NCI-H226 (cell line): ENCODE data around the gene GABRR2.

Experiments
- DNase-seq: peaks from one replicate; pipeline ENCODE4 v3.0.0-alpha.2; 2015

Gene GABRR2

GRCh38 chr6:89315249-89315885 is at the start of gene GABRR2:
Gene GABRR2 (minus strand): TSS chr6:89315299. CDS start chr6:89315165, 134 bp downstream.
- no peak for DNase-seq

DNA sequence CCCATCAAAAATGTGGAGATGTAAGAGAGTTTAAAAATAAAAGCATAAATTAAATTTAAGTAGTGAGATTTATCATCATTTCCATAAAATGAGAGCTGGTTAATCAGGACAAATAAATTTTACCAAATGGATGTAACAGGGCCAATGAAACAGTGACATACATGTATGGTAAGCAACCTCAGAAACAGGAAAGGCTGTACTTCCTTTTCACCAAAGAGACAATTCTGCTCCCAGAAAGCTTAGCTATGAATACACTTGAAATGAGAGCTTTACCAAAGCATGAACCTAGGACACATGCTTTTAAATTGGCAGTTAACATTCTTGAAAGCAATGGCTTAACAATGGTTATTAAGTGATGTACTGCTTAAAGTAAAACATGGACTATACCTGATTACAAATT is 49.5 kb upstream of the GABRR2 start:
- DNase-seq, result no peak

DNA sequence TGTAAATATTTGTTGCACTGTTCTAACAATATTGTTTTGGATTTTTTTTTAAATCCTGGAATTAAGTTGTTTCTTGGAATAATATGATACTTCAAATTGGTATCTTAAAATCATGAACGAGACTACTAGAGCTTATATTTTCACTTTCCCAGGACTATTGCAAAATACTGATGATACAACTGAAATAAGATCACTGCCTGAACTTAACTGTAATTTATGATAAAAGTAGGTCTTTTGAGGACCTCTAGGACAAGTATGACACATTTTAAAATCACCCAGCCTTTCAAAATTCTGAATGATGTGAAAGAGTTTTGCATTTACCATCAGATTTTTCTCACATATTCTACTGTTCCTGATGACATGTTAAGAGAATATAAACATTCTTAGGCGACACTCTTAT is 46.1 kb upstream of the GABRR2 start:
- DNase-seq, result no peak

GRCh38 chr6:89360415-89360999 is 45.4 kb upstream of the GABRR2 start:
- DNase-seq, result no peak

- no peak for DNase-seq
Observed at GRCh38 chr6:89359561-89359960, 44.5 kb upstream of the GABRR2 start.

- DNase-seq, result no peak
Observed at GRCh38 chr6:89357390-89357789, 42.3 kb upstream of the GABRR2 start.

DNA sequence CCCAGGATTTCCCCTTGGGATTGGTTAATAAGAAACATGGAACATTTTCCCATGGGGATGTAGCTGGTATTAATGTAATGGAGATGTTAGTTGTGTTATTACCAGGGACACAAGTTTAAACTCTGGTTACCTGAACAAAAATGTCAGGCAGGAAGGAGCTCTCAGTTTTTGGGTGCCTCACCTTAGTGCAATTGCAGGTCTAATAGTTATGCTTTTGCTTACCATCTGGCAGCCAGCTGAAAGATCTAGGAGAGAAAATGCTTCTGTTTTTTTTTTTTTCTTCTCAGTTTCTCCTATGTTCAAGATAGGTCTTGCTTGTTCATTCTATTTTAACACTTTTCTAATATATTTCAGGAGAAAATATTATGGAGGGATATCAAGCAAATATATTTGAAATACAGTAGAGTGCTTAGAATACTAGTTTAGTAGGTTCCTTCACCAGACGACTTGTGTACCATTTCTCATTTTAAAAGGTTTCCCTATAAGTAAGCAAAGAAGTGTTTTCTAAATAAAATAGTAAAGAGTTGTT is 41.6 kb upstream of the GABRR2 start:
- DNase-seq, result no peak

- no peak for DNase-seq
Observed at GRCh38 chr6:89355511-89356194, 40.6 kb upstream of the GABRR2 start.

- no peak for DNase-seq
Observed at GRCh38 chr6:89353702-89354392, 38.7 kb upstream of the GABRR2 start.

- DNase-seq, result no peak
Observed at GRCh38 chr6:89353118-89353556, 38.0 kb upstream of the GABRR2 start.

DNA sequence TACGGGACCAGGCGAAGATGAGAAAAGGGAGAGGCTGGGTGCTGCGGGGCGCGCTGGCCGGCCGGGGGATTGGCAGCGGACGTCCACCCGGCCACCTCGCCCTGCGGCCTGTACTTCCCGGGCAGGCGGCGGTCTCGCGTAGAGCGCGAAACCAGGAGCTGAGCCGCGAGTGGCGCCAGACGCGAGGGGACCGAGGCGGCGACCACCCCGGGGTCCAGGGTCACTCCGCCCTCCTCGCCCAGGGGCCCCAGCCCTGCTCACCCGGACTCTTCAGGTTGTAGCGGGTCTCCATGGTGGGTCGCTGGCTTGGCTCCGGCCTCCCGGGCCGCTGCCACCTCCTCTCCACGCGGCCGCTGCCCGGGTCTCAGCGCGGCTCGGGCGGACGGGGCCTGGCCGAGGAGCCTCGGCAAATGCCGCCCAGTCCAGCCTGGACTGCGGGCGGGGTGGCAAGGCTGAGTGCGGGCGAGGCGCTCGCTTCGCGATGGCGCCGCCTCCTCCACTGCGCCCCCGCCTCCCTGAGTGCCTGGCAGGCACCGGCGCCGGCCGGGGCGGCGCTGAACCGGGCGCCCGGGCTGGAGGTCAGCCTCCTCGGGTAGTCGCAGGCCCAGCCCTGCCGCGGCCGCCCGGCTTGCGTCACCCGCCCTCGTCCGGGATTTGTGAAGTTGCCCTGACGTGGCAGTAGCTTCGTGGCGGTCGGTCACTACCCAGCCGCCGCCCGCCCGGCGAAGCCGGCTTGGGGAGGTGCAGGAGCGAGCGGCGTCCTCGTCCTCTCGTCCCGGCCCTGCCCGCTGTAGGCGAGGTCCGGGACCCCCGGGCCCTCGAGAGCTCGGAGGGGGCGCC is 37.4 kb upstream of the GABRR2 start, which contains the start of gene UBE2J1:
Gene UBE2J1 (minus strand): TSS at position 445 of the 840 bp plus-strand sequence. CDS start 153 bp downstream, at position 292.
- DNase-seq, result peak; percentile 91

DNA sequence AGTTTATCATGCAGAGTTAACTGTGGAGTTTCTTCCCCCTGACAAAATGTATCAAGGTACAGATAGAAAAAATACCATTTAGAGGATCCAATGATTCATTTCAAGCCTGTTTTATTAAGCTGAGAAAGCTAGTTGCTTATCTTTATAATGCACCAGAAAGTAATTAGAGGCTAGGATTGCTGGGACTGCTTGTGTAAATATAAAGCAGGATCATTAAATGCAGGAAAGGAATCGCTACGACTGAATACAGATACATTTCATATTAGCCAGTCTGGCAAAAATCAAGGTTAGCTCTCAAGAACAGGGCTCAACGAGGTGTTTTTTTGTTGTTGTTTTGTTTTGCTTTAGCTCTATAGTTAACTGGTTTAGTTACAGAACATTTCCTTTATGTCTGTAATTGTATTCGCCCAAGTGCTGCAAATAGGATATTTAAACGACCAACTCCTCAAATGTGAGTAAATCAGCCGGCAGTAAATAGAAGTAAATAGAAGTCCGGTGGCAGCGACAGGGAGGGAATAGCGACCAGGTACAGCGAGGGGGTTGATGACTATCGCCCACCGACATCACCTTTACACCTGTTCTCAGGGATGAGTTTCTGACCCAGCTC is 36.7 kb upstream of the GABRR2 start:
- no peak for DNase-seq

DNA sequence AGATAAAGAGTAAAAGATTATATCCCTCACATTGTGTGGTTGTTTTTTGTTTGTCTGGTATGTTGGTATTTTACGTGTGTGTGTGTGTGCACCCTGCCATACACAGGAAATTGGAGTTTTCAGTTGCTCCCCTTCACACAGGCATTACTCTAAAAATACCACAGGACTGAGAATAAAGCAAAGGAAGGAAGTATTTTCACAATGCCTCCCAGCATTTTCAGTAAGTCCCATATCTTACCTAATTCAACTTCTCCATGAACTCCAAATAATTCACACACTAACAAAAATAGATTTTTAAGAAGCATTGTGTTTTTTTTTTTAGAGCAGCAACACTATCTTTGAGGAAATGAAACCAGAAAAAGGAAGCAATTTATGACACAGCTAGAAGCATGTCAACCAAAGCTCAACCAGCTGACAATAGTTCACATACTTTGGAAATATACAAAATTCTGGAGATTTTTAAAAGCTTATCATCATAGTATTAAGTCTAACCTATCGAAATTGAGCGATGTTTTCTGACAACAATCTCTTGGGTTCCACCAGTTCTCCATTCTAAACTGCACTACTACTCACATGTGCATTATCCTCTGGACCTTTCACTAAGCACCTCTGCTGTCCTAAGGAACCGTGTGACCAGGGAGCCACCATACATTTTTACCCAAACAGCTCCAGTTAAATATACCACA is 35.3 kb upstream of the GABRR2 start:
- peak; percentile 55 for DNase-seq

- peak; percentile 81 for DNase-seq
Observed at GRCh38 chr6:89348372-89348771, 33.3 kb upstream of the GABRR2 start.

DNA sequence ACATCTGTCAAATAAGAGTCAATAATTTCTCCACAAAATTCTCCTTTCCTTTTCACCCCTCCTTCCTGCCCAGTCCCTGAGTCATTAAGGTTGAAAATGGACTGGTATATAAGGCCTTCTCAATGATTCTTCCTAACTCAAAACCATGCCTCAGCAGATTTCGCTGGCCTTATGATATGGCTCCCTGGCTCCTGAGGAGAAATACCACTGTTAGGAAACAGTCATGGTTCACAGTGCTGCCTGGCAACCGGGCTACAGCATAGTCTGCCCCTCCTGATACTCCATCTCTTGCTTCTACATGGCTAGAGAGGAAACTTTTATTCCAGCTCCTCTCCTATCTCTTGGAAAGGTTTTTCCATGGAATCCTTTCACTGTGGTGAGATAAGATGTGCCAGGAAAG is 32.7 kb upstream of the GABRR2 start:
- peak; percentile 73 for DNase-seq

DNA sequence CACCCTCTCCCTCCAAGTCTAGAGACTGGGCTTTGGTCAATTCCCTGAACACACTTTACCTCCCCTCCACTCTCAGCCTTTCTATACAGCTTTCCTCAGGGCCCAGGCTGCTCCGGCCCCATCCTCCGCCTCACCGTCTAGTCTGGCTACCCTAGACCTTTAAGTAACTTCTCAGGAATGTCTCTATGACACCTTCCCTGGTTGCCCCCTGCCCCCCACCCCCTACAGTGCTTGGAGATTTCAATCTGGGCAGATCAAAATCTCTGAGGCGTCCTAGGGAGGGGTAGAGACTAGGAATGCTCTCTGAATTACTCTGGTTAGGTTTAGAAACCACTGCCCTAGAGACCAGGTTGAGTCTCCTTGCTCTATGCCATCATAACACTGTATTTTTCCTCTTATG is 31.3 kb upstream of the GABRR2 start:
- no peak for DNase-seq

DNA sequence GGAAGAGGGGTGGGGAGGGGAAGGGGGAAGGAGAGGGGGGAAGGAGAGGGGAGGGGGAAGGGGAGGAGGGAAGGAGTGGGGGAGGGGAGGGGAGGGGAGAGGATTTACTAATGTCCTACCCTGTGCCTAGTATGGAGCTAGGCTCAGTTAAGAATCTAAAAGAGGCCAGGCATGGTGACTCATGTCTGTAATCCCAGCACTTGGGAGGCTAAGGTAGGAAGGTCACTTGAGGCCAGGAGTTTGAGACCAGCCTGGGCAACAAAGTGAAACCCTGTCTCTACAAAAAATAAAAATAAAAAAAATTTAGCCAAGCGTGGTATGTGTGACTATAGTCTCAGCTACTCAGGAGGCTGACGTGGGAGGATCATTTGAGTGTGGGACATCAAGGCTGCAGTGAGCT is 24.5 kb upstream of the GABRR2 start:
- no peak for DNase-seq

DNA sequence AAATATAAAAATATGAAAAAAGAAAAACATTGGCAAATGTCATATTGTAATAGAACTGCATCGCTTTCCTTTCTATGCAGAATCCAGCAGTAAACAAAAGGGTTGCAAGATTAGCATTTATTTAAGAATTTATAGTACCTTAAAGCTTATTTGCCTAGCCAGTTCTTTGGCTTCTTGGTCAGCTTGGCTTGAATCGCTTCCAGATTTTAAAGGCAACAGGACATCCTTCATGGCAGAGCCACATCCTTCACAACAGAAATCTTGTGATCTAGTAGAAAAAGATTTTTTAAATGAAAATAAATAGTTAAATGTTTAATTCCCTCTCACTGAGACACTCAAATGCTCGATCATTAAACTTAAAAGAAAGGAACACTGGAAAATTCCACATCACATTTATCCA is 20.1 kb upstream of the GABRR2 start:
- DNase-seq, result no peak

GRCh38 chr6:89330910-89331309 is 15.8 kb upstream of the GABRR2 start:
- DNase-seq, result no peak

DNA sequence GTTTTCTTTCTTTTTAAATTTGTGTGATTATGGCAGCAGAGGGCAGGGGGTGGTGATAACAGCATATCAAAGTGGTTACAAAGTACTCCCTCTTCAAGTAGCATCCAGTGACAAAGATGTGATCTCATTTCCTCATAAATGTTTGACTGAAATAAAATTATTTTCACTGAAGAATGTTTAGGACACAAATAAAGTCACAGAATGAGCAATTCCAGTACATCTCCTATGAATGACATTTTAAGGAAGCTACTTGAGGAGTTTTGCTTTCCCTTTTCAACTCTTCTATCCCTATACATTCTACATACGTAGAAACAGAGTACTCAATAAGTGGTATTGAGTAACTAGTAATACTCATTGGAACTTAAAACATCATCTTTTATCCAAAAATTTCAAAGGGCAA is 13.9 kb upstream of the GABRR2 start:
- DNase-seq, result no peak

- DNase-seq, result no peak
Observed at GRCh38 chr6:89324304-89324703, 9.2 kb upstream of the GABRR2 start.
